ENCODE data around the gene NAGLU.

The NAGLU gene

DNA sequence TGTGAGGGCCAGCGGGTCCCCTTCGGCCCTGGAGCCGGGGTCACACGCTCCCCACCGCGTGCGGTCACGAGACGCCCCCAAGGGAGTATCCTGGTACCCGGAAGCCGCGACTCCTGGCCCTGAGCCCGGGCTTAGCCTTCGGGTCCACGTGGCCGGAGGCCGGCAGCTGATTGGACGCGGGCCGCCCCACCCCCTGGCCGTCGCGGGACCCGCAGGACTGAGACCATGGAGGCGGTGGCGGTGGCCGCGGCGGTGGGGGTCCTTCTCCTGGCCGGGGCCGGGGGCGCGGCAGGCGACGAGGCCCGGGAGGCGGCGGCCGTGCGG, at the start of gene NAGLU:
Gene NAGLU, plus strand, starts transcription at position 194 of the 324 bp plus-strand sequence. Its CDS starts 32 bp downstream, at position 226.
- DNase-seq, result peak; percentile 85

DNA sequence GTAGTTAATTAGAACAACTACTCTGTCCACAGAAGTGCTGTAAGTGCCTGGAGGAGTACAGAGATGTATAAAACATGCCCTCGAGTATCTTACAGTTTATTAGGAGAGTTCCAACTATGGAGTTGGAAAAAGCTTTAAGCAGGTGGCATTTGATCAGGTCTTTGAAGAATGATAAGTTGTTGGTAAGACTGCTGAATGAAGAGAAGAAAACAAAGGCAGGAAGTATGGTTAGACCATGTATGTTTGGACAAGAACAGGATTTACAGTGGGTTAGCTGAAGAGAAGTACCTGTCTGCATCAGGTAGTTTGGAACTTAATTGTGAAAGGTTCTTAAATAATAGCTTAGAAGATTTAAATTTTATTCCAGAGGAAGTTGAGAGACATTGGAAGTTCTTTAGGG, 48.0 kb upstream of the NAGLU start:
- DNase-seq, result no peak

DNA sequence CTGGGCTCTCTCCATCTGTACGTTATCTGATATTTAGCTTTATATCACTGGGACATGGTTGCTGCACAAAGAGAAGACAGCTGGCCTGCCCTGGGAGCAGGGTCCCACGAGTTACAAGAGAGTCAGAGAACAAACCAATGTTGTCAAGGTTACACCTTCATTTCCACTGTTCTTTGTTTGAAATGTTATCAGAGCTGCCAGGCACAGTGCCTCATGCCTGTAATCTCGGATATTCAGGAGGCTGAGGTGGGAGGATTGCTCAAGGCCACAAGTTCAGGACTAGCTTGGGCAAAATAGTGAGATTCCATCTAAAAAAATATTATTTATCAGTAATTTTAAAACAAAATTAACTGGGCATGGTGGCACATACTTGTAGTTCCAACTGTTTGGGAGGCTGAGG, 42.7 kb upstream of the NAGLU start:
- DNase-seq, result no peak

DNA sequence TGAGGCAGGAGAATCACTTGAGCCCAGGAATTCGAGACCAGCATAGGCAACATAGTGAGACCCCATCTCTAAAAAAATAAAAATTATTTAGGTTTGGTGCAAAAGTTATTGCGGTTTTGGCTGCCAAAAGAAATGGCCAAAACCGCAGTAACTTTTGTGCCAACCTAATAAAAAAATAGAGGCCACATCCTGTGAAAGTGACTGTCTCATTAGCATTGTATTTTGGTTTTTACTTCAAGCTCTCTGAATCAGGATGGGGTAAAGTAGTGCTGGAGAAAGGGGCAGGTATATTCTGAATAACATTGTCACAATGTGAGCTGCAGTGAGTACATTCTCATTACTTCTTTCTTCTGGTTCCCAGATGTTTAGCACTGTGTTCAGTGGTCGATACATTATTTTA, 41.4 kb upstream of the NAGLU start:
- no peak for DNase-seq

DNA sequence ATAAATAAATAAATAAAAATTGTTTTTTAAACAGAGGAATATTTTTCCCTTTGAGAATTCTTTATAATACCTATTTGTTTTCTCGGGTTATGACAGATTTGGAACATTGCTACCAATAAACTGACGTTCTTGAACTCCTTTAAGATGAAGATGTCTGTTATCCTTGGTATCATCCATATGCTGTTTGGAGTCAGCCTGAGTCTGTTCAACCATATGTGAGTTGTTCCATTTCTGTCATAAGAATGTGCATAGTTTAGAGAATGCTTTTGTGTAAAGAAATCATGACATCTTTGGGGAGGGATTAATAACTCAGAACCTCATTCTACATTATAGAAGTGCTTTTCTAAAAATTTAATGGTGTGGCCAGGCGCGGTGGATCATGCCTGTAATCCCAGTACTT, 37.2 kb upstream of the NAGLU start:
- DNase-seq, result no peak

DNA sequence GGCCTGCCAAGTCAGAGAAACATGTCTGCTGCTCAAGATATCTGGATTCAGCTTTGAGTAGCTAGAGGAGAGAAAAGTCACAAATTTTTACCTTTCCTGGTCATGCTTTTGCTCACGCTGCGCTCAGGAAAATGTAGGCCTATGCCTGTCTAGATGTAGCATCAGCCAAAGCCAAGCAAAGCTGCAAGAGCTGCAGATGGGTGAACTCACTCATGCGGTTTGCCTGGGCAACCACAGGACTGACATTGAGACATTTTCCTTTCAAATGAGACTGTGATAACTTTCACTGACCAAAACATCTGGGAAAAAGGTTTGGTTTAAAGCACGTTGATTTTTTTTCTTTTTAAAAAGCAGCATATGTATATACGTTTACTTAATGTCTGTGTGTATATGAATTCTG, 34.0 kb upstream of the NAGLU start:
- no peak for DNase-seq

DNA sequence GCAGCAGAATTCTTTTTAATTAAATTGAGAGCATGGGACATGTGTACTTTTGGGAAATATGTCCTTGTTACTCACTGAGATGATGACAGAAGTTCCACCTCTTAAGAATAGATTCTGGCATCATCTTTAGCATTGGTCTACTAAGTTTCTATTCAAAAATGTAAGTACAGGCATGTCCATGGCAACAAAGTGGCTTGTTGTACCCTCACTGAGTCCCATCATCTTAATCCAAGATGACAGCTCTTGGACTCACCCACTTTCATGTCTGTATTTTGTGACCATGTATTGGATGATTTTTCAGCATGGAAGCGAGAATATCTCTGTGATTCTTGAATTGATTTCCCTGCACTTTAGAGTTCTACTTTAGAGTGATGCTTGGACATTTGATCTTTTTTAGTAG, 33.1 kb upstream of the NAGLU start:
- no peak for DNase-seq

DNA sequence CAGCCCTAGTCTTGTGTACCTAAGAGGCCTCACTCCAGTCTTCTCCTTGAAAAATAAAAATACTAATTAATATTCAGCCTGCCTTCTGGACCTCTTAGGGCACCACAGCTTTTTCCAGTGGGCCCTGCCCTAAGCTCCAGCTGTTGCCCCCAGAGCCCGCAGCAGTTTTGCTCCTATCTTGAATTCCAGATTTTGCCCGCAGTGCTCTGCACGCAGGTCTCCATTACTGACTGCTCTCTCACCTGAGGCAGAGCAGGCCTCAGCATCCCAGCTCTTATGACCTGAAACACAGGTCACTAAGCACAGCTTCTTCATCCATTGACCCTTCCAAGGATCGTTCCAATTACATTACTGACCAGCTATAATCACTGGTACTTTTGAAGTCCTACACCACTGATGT, 28.4 kb upstream of the NAGLU start:
- no peak for DNase-seq

DNA sequence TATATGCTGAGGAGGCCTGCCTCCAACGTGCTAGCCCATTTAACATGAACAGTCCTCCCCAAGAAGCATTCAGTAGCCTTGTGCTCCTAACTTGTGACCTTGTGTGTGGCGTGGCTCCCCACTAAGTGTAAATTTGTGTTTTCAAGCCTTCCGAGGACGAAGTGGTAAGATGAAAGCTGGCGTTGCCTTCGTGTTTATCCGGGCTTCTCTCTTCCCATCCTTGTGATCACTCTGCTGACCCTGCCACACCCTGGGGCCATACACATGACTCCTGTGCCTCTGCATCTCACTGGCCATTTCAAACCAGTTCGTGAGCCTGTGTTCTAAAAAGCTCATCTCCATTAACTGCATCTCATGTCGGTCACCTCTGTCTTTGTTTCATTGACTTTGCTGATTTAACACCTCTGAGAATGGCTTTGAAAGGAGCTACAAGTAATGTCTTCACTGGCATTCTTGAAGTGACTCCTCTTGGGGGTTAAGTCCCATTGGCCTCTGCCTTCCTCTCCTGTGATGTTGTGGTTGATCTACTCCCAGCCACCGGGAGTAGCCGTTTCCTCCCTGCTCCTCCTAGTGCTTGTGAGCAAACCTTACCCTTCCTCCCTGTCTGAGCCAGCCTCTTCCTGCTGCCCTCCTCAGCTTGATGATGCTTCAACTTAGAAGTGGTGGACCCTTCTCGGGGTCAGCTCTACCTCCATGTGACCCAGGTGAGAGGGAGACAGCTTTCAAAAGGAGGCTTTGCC, 27.4 kb upstream of the NAGLU start:
- DNase-seq, result no peak

DNA sequence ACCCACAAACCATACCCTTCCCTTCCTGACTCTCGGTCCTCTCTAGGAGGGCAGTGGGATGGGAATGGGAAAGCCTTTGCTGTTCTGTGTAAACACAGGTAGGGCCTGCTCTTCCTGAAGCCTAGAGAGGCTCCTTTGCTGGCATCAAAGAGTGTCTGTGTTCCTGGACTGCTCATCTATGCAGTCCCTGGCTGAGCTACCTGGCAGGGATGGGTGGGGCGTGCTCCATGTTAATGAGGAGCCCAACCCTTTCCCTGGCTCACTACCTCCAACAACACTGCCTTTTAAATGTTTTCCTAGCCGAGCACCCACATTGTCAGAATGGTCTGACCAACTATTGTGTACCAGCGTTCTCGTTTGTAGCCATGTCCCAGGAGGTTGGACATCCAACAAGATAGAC, 26.6 kb upstream of the NAGLU start:
- DNase-seq, result no peak

DNA sequence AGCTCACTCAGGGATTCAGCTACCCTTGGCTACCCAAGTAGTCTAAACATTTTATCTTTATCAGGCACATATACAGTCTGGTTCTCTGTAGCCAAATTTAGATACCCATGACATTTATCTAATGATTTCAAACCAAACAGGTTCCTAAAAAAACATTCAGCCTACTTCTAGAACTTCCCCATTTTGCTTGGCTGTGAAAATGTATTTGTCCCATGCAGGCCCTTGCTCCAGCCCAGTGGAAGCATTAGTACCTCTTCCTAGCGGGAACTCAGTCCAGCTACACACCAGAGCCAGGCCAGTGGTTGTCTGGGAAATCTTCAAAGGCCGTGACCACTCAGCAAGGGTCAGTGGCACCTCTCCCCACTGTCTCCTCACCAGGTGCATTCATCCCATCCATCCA, 26.2 kb upstream of the NAGLU start:
- no peak for DNase-seq

DNA sequence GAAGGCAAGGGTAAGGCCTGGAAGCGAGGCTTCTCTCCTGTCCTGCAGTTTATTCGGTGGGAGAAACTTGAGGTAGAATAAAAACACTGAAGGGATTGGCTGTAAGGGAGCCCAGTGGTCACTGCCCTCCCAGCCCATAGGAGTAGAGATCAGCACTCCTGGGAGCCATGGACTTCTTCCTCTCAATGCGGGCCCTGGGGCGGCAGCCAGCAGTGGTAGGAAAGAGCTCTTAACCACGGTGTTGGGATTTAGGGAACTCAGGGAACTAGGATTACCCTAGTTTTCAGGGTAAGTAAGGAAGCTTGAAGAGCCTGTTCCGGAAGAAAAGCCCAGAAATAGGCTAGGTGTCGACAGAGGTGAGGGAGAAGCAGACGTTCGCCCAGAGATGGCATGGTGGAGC, 23.8 kb upstream of the NAGLU start:
- DNase-seq, result no peak

DNA sequence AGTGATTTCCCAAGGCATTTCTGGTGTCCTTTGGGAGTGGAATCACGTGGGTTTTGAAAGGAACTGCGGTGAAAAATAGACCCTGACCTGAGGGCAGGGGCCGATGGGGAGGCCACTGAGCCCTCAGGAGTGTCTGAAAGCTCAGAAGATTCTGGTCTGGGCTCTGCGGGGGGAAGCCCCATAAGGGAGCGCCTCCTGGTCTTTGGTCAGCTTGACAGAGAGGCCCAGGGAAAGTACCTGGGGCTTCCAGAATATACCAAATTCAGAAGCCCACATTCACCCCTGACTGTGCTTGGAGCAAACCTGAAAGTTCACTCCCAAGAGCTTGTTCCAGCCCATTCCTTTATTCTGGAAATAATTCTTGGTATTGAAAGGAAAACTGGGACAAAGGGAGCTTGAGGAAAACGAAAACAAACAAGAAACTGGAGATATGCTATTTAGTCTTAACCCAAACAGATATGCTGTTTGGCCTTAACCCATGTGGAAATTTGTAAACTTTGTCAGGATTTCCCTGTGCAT, 23.2 kb upstream of the NAGLU start:
- DNase-seq, result no peak

DNA sequence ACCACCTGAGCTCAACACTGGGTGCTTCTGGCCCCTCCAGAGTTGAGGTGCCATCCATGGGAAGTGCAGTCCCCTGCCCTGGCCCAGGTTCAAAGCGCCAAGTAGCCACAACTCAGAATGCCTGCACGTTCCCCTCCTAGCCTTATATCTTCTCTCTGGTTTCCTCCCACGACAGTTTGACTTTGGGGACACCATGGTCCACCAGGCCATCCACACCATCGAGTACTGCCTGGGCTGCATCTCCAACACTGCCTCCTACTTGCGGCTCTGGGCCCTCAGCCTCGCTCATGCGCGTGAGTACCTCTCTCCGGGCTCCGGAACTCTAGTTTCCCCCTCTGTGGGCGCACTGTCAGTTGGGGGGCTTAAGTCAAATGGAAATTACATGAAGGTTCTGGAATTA, 22.4 kb upstream of the NAGLU start:
- no peak for DNase-seq

DNA sequence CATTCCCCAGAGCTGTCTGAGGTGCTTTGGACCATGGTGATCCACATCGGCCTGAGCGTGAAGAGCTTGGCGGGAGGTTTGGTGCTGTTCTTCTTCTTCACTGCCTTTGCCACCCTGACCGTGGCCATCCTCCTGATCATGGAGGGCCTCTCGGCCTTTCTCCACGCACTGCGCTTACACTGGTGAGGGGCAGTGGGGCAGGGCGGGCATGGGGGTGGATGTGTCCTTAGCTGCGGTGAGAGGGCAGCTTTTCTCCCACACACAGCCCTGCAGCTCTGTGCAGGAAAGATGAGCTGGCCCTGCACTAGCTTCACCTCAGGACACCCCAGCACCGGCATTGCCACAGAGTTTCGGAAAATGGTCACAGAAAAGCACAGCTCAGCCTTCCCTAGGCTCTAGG, 21.8 kb upstream of the NAGLU start:
- no peak for DNase-seq

DNA sequence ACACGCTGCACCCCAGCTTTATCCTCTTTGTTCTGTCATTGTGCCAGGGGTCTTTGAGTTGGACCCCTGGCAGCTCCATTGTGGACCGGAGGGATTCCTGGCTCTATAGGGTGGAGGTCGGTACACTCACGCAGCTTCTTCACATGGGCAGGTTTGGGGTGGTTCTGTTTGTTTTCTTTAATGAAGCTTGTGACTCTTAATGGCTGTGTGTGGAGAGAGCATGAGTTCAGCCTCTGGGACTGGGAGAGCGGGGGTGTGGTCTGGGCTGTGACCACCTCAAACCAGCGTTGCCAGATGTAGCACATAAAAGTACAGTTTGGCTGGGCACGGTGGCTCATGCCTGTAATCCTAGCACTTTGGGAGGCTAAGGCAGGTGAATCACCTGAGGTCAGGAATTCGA, 21.2 kb upstream of the NAGLU start:
- DNase-seq, result no peak

DNA sequence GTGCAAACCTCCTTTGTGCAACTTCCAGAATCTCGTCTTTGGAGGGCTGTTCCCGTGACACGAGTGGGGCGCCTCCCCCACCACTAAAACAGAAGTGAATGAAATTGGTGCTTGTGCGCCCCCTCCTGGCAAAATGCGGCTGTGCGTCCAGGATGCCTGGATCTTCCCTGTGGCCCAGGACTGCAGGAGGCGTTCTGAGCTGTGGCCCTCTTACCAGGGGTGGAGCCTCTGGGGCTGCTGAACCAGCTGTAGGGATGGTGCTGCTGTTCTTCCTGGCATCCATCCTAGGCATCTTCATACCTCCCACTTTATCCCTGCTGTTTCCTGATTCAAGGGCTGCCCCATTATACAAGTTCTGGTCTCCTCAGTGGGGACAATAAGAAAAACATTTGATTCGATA, 18.5 kb upstream of the NAGLU start:
- DNase-seq, result peak; percentile 86

DNA sequence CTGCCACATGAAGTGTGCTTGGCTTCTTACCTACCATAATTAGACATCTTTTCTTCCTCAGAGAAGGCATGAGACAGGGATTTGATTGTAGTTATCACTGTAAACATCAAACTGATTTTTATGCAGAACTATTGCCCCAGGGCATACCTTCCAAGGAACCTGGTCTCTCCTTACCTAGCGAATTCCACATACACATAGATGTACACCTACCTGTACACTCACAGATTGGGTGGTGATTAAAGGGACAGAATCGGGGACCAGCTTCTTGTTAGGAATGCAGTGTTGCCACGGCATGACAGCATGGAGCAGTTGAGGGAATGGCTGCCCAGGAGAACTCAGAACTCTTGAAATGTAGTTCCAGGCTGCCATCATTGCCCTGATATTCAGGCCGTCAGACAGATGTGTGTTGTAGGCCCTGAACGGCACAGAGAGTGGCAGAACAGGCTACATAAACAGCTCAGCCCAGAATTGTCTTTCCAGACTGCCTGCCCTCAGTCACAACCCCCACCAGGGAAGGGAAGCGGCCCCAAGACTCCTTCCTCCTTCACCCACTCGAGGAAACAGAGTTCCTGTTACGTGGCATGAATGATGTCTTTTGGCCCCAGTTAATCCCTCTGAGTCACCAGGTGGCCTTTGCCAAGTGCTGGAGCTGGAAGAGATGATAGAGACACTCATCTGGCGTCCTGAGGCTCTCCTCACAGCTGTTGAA, 17.8 kb upstream of the NAGLU start:
- no peak for DNase-seq

DNA sequence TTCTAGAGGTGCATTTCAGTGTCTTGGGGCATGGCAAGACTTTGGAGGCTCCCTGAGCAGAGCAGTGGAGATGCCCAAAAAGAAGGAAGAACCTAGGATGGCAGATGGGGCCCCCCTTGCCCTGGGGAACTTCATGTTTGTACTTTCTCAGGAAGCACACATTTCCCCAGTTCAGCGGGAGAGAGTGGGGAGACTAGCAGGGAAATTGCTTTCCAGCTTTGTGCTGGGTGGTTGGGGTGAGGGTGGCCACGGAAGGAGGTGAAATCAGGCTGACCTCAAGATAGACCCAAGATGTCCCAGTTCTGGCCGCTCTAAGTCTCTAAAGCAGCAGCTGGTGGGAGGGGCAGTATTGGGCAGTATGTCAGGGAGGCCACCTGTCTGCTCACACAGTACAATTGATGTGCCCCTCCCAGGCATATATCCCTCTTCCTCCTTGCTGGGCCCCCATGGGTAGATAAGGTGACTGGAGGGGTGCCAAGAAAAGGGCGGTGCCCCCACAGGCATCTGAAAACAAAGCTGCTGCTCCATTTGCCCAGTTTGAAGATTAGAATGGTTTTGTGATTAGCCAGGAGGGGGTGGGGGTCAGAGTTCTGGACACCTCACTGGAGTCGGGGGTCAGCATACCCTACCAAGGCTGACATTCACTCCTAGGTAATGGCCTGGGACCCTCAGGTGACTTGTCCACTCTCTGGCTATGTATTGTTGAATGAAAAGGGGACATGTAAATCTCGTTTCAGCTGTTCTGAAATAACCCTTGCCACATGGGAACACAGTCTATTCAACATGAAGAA, 17.1 kb upstream of the NAGLU start:
- no peak for DNase-seq

DNA sequence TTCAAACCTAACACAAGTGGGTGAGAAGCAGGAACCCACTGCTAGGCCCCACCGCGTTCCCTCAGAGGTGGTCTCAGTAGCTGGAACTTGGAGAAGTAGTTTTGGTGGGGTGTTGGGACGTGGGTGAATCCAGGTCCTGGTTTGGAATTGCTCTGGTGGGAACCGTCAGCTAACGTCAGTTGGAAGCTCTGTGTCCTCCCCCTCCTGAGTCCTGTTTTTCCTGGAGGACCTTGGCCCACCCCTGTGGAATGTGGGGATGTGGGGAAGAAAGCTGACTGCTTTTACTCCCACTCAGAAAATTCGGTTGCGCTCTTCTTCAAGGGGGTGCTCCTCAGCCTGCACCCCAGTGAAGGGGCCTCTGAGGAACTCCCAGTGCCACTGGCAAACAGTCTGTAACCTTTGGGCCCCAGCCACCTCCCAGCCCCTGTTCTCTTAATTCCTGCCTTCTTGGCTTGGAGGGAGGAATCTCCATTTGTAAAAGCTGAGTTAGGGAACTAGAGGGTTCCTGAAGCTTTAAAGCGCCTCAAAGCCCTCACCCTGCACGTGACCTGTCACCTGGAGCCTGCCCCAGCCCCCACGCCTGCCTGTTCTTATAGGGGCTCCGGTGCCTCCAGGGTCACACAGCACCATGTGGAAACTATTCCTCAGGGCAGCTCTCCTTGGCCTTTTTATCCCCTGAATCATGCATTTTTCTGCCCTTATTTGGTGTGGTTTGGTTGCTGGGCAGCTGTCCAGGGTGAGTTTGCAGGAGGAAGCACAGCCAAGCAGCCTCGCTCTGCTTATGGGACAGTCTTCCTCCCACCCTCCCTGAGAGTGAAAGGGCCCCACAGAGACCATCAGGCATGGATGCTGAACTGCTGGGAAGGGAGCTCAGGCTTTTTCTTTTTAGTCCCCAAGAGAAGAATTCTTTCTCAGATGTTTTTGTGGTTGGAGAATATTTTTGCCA, 16.2 kb upstream of the NAGLU start:
- DNase-seq, result no peak

DNA sequence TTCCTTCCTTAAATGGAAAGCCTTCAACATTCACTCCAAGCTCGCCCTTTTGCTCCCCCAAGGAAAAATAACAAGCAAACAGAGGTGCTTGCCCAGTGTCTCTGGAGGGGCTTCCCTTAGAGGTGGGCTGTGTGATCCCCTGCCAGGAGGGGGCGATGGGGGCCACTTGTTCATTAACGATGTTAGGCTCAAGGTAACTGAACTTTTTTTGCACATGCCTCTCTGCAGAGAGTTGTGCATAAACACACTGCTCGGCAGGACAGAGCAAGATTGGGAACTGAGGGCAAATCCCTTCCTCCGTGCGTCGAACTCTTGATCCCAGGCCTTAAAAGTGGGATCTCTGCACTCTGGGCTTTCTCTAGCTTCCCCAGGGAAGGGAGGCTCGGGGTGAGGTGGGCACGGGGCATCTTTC, 15.5 kb upstream of the NAGLU start:
- peak; percentile 52 for DNase-seq

DNA sequence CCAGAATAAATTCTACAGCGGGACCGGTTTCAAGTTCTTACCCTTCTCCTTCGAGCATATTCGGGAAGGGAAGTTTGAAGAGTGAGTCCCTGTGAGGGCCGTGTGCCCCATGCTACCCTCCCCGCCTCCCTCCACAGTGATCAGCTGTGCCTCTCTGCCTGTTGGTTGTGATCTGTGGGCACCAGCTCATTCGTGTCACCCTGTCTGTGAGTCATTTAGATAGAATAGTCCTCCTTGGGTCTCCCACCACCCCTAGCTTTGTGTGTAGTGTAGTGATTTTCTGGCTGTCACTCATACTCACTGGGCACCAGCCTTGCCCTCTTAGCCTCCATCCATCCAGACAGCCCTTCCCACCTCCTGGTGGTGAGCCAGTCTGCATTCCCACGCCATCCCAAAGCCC, 15.0 kb upstream of the NAGLU start:
- no peak for DNase-seq
